DMS 273 treated with DMSO at 0.1 percent for 48 hours (cell line): ENCODE data around the gene TEX19.
"Not testable (repeated sequence)": the region's sequence is repeated elsewhere in the genome, so short reads cannot be mapped to it uniquely, and the experiment has no call there.

ENCODE experiments used
- DNase-seq: peaks from one replicate; lab custom pipeline; 2025; lab: John Stamatoyannopoulos, UW

The TEX19 gene

DNA sequence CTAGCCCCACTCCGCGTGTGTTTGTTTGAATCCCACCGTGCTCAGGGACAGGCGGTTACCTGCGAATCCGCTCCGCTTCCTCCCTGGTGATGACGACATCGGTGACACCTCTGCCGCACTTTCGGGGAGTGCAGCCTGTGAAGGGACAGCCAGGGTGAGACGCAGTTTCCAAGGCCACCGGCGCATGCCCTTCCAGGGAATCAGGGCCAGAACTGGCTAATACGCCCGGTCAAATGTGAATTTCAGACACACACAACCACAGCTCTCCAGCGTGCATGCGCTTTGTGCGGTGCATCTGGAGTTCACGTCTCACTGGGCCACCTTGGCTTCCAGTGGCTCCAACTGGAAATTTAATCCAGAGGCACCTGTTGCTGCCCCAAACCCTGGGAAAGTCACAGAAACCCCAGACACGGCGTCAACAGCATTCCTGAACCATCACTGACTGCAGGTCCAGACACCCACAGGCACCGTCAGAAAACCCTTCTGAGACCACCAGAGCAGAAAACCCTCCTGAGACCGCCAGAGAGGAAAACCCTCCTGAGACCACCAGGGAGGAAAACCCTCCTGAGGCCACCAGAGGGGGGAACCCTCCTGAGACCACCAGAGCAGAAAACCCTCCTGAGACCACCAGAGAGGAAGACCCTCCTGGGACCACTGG is 52.5 kb downstream of the TEX19 start:
- DNase-seq: no peak

DNA sequence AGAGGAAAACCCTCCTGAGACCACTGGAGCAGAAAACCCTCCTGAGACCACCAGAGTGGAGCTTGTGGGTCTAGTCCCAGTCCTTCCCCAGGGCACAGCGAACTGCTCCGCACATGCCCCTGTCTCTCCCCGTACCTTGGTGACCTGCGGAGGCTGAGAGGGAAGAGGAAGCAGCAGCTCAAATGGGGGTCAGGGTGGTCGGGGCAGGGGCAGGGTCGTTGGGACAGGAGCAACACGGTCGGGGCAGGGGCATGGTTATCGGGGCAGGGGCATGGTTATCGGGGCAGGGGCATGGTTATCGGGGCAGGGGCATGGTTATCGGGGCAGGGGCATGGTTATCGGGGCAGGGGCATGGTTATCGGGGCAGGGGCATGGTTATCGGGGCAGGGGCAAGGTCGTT is 53.0 kb downstream of the TEX19 start:
- DNase-seq: not testable (repeated sequence)

DNA sequence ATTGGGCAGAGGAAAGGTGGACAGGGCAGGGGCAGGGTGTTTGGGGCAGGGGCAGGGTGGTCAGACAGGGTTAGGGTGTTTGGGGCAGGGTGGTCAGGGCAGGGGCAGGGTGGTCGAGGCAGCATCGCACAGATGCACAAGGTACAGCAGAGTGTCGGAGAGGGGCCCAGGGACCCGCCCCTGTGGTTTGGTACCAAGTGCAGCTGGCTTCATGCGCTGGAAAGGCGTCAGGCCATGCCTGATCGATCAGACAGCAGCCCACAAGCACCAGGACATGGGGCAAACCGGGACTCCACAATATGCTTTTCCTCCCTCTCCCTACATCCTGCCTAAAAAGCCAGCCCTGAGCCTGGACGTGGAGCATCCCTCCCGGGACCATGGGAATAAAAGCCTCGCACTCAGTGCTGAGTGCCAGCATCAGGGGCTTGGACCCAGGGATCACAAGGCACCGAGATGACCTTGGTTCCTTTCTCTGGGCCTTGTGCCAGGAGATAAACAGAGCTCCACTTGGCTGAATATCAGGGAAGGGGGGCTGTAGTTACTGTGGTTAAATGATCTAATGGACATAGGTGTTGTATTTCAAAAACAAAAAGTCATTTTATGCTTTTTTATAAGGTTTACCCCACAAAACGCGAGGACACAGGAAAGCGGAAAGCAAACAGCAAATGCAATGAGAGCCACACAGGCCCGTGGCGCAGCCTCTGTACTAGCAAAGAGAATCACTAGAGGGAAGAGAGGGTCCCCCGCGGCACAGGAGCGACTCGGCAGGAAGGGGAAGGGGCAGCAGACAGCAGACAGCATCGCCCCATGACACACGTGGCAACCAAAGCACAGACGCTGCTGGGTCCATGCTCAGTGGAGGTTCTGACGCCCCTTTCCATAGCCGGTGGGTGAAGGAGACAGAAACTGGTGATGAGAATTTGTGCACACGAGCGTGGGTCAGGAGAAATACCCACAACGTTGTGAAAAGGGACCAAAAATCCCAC is 53.8 kb downstream of the TEX19 start:
- no peak for DNase-seq
